Fibroblast of the aortic adventitia (primary cell): Measurements from ENCODE around the gene AMPD2. TPM values are rescaled to one million over a fixed set of nuclear protein-coding genes. Genes with fewer than 3 reads are reported as not detected.
A peak's percentile ranks its signal among the peaks of the same experiment; 100 is the strongest.

Source experiments
- DNase-seq: peaks from one replicate; pipeline ENCODE4 v3.0.0-alpha.2; 2010; ENCODE audit warnings: low read depth
- H3K4me3 ChIP-seq: 2 replicates; pipeline ENCODE4 v1.5.1; 2011; ENCODE audit warnings: low read depth, mild to moderate bottlenecking, control low read depth, low read length, moderate library complexity
- CTCF ChIP-seq: IDR thresholded peaks from 2 replicates; pipeline ENCODE4 v1.5.1; 2011; ENCODE audit warnings: mild to moderate bottlenecking, low read length, control low read depth, inconsistent platforms; ENCODE audit not compliant: insufficient read depth
- total RNA-seq: library from RNA; depleted of rRNA; stranded (reverse); fragments of >200 nt; gene quantifications from 2 replicates; pipeline ENCODE4 v1.2.3, GENCODE V29; 2012; ENCODE audit warnings: low replicate concordance

The AMPD2 gene
- total RNA-seq, 1 donor: 67.2 TPM

GRCh38 chr1:109620841-109621286 lies 1.2 kb downstream of the AMPD2 start:
- no peak for TF ChIP-seq CTCF
- peak; percentile 91 for DNase-seq
- peak overlapping the region; percentile 96 for H3K4me3 ChIP-seq

GRCh38 chr1:109621379-109622136 lies 1.9 kb downstream of the AMPD2 start:
- peak overlapping the region; percentile 96 for H3K4me3 ChIP-seq
- no peak for DNase-seq
- no peak for TF ChIP-seq CTCF

GRCh38 chr1:109622137-109622892 lies 2.7 kb downstream of the AMPD2 start:
- DNase-seq: no peak
- peak overlapping the region; percentile 96 for H3K4me3 ChIP-seq
- TF ChIP-seq CTCF: no peak

- peak overlapping the region; percentile 9 for H3K4me3 ChIP-seq
- DNase-seq: no peak
- TF ChIP-seq CTCF: no peak
Measured at GRCh38 chr1:109622895-109623294, 3.3 kb downstream of the AMPD2 start.

GRCh38 chr1:109623601-109624161 lies 4.0 kb downstream of the AMPD2 start:
- no peak for TF ChIP-seq CTCF
- DNase-seq: peak; percentile 30
- H3K4me3 ChIP-seq: peak overlapping the region; percentile 44

- peak overlapping the region; percentile 44 for H3K4me3 ChIP-seq
- DNase-seq: no peak
- no peak for TF ChIP-seq CTCF
Measured at GRCh38 chr1:109624201-109625010, 4.8 kb downstream of the AMPD2 start.
